Ovary (tissue), 9 donors: Measurements from ENCODE around the gene PANK1. TPM values are rescaled to one million over a fixed set of nuclear protein-coding genes. Genes with fewer than 3 reads are reported as not detected.

ENCODE experiments used
- DNase-seq, 5 donors: peaks; one replicate each; pipeline ENCODE4 v3.0.0-alpha.2; 2019 to 2020
- H3K27ac ChIP-seq, 2 donors: fragments of 200-600 bp; one replicate each; pipeline versions ENCODE4 v1.5.1 to v1.8.0; 2019 to 2022
- H3K27me3 ChIP-seq: fragments of 200-600 bp; one replicate; pipeline ENCODE4 v1.8.0; 2022
- H3K36me3 ChIP-seq: fragments of 200-600 bp; sonication (generic); one replicate; pipeline ENCODE4 v1.5.1; 2019
- H3K4me1 ChIP-seq: one replicate; pipeline ENCODE4 v1.8.1; 2013; ENCODE audit warnings: mild to moderate bottlenecking, moderate library complexity; ENCODE audit not compliant: insufficient read depth
- H3K4me3 ChIP-seq: fragments of 200-600 bp; sonication (generic); one replicate; pipeline ENCODE4 v1.5.1; 2017
- H3K9me3 ChIP-seq, 2 donors: fragments of 200-600 bp in 1 of 2; sonication (generic) in 1 of 2; one replicate each; pipeline versions ENCODE4 v1.5.1 to v1.8.1; 2013 to 2019; ENCODE audit warnings: mild to moderate bottlenecking in 1 of 2, moderate library complexity in 1 of 2
- EP300 ChIP-seq: sonication (generic); formaldehyde crosslinking; IDR thresholded peaks from one replicate; pipeline ENCODE4 v1.6.1; 2017; ENCODE audit warnings: antibody characterized with exemption
- POLR2A ChIP-seq: fragments of 450-650 bp; IDR thresholded peaks from one replicate; pipeline ENCODE4 v1.6.1; 2017; ENCODE audit warnings: antibody characterized with exemption, mild to moderate bottlenecking, moderate library complexity
- WGBS, 3 donors: extraction: QIAGEN DNeasy Blood & Tissue Kit in 1 of 3; methylation state at CpG; one replicate each; pipeline versions ENCODE4 v1.1.5 to v1.1.7; 2013 to 2017; 5-methylcytosine and 5-hydroxymethylcytosine counted together
- intact Hi-C, 4 donors: fragments of 100-400 bp; cut with DNase I; formaldehyde crosslinking; loops; one replicate each; pipeline versions ENCODE4 v1.11.0 to v1.15.1; 2022 to 2023
- polyA plus RNA-seq, 2 donors: library from polyadenylated mRNA; stranded (reverse); fragments of 200-250 nt in 1 of 2; fragments of 350-450 nt in 1 of 2; fragmentation: Illumina TruSeq in 1 of 2; extraction: RNeasy Lipid Tissue Mini Kit (QIAGEN cat#74804) in 1 of 2; gene quantifications; one replicate each; pipeline ENCODE4 v1.2.3, GENCODE V29; 2013 to 2014
- total RNA-seq, 7 donors: library from RNA; depleted of rRNA in 2 of 7; stranded (reverse); fragments of >200 nt in 2 of 7; fragmentation: NEBNext Ultra II Directional in 3 of 7; extraction: Animal tissue kit (Norgen Biotek cat#: 25700) in 3 of 7; gene quantifications; one replicate each; pipeline versions ENCODE4 v1.1.0 to v1.2.4, GENCODE V29; 2016 to 2023
- TF ChIP-seq, protein P1 (sequence below), 3 donors: fragments of 450-650 bp in 2 of 3; fragments of 200-600 bp in 1 of 3; IDR thresholded peaks; one replicate each; pipeline versions ENCODE4 v1.5.1 to v1.8.0; 2016 to 2022; ENCODE audit warnings: antibody characterized with exemption in 3 of 3, mild to moderate bottlenecking in 1 of 3
- donor health status: DM: no; HTN: no; CAD: no; lungs with moderate emphysema.
- donor health status: DM: no; HTN: no; CAD: no.
- donor health status: Bipolar disorder and iron deficiency.
- donor health status: DM: yes; HTN: yes; CAD: no.
- donor health status: DM: no; HTN: no; CAD: no.
- donor health status: DM: yes; HTN: yes; CAD: no.

Gene PANK1
- total and polyA plus RNA-seq, 9 donors = 1.7 to 6.2 (median 4.5) TPM

DNA sequence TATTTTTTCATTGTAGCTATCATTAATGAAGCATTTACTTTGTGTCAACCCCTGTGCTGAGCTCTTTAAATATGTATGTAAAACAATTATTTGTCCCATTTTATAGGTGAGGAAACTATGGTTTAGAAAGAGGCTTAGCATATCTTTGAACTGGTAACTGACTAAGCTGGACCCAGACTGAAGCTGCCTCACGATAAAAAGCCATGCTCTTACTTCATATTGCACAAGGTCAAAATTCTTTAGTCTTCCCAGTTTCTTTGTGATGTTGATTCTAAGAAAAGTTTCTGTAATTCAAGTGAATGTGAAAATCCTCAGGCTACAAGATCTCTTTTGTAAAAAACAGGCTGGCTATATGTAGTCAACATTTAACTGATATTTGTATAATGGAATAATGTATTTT lies 63.0 kb downstream of the PANK1 start:
- Histone ChIP-seq H3K27me3 (no peaks in the 10 kb centered on the region), H3K4me3 (no peak overlapping the region), H3K27ac (no peak overlapping the region), H3K36me3 (no peaks in the 10 kb centered on the region), H3K4me1 (no peaks in the 10 kb centered on the region), H3K9me3 (no peaks in the 10 kb centered on the region)
- intact Hi-C loops = no loop called here
- TF ChIP-seq POLR2A (no peak), EP300 (no peak)
- 79 to 81% (median 80%) methylated on average over 1 of the region's 1 CpG for WGBS, 3 donors
- no peak for DNase-seq

DNA sequence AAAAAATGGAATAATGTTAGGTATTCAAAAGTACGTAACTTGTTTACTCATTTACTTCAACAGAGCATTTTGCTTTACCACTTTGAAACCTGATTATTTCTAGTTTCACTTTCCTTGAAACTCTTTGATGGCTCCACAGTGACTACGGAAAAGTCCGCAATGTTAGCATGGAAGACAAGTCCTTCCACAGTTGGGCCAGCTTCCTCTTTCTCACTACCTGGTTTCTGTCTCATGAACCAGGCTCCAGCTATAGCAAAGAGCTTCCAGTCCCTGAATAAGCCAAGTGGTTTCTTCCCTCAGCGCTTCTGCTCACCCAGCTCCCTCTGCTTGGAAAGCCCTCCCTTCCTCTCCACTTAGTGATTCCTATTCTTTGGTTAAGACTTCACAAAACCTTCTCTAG lies 64.8 kb downstream of the PANK1 start:
- Histone ChIP-seq H3K27me3 (no peaks in the 10 kb centered on the region), H3K4me3 (no peak overlapping the region), H3K9me3 (no peaks in the 10 kb centered on the region), H3K27ac (no peak overlapping the region), H3K4me1 (no peaks in the 10 kb centered on the region), H3K36me3 (no peaks in the 10 kb centered on the region)
- WGBS, 3 donors = 90 to 95% (median 90%) methylated on average over 4 of the region's 4 CpGs
- no peak for DNase-seq
- intact Hi-C loops = no loop called here
- no peak for TF ChIP-seq POLR2A
- TF ChIP-seq EP300 = no peak
- TF ChIP-seq, protein P1, sequence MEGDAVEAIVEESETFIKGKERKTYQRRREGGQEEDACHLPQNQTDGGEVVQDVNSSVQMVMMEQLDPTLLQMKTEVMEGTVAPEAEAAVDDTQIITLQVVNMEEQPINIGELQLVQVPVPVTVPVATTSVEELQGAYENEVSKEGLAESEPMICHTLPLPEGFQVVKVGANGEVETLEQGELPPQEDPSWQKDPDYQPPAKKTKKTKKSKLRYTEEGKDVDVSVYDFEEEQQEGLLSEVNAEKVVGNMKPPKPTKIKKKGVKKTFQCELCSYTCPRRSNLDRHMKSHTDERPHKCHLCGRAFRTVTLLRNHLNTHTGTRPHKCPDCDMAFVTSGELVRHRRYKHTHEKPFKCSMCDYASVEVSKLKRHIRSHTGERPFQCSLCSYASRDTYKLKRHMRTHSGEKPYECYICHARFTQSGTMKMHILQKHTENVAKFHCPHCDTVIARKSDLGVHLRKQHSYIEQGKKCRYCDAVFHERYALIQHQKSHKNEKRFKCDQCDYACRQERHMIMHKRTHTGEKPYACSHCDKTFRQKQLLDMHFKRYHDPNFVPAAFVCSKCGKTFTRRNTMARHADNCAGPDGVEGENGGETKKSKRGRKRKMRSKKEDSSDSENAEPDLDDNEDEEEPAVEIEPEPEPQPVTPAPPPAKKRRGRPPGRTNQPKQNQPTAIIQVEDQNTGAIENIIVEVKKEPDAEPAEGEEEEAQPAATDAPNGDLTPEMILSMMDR (IDR thresholded peaks at IDR 0.05) = no peak

DNA sequence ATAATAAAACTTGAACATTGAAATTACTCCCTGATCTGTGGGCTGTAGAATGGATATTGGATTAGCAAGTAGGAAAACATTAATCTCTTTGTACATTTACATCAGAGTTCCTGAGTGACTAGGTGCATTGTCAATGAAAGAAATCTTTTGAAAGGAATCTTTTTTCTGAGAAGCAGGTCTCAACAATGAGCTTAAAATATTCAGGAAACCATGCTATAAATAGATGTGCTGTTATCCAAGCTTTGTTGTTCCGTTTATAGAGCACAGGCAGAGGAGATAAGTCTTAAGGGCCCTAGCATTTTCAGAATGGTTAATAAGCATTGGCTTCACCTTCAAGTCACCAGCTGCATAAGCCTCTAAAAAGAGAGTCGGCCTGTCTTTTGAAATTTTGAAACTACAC lies 68.3 kb downstream of the PANK1 start:
- Histone ChIP-seq H3K4me3 (no peak overlapping the region), H3K27ac (no peak overlapping the region), H3K36me3 (no peaks in the 10 kb centered on the region), H3K9me3 (no peaks in the 10 kb centered on the region), H3K4me1 (peaks cover 4% of the 10 kb centered on the region), H3K27me3 (no peaks in the 10 kb centered on the region)
- DNase-seq = no peak
- TF ChIP-seq POLR2A (no peak), EP300 (no peak)
- TF ChIP-seq, protein P1 (IDR thresholded peaks at IDR 0.05) = no peak
- WGBS, 3 donors = 80 to 92% (median 84%) methylated on average over 2 of the region's 2 CpGs
- intact Hi-C loops = no loop called here

DNA sequence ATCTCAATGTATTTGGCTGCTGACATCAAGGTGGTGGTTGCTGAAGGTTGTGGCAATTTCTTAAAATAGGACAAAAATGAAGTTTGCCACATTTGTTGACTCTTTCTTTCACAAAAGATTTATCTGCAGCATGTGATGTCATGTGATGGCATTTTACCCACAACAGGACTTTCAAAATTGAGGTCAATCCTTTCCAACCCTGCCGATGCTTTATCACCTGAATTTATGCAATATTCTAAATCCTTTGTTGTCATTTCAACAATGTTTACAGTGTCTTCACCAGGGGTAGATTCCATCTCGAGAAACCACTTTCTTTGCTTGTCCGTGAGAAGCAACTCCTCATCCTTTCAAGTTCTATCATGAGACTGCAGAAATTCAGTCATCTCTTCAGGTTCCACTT lies 69.0 kb downstream of the PANK1 start:
- TF ChIP-seq, protein P1 (IDR thresholded peaks at IDR 0.05) = no peak
- TF ChIP-seq EP300 (no peak), POLR2A (no peak)
- Histone ChIP-seq H3K9me3 (no peaks in the 10 kb centered on the region), H3K27me3 (no peaks in the 10 kb centered on the region), H3K4me1 (peaks cover 4% of the 10 kb centered on the region), H3K36me3 (no peaks in the 10 kb centered on the region), H3K27ac (no peak overlapping the region), H3K4me3 (no peak overlapping the region)
- DNase-seq = no peak
- intact Hi-C loops = no loop called here
- 91 to 93% (median 92%) methylated on average over 3 of the region's 3 CpGs for WGBS, 3 donors

DNA sequence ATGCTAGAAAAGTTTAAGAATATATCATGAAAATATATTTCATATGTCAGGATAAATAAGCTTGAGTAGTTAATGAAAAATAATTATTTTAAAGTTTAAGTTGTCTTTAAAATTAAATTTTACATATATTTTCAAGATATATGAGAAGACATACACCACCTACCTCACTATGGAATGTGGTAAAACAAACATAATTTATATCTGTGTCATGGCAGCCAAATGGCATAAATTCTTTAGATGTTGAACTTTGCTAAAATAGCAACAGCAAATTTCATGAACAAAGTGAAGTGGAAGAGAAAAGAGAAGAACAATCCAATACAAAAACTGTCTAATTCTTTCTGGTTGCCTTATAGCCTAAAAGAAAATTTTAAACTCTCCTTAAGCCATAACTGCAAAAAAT lies 70.0 kb downstream of the PANK1 start:
- no peak overlapping the region for H3K27ac ChIP-seq

More for the DNA sequence above, 70.0 kb downstream of the PANK1 start:
- DNase-seq = no peak
- H3K36me3 ChIP-seq = no peaks in the 10 kb centered on the region
- H3K4me3 ChIP-seq = no peak overlapping the region
- intact Hi-C loops = no loop called here
- H3K4me1 ChIP-seq = peaks cover 4% of the 10 kb centered on the region
- H3K27me3 ChIP-seq = no peaks in the 10 kb centered on the region
- no peaks in the 10 kb centered on the region for H3K9me3 ChIP-seq
- TF ChIP-seq, protein P1 (IDR thresholded peaks at IDR 0.05) = no peak
- TF ChIP-seq EP300 = no peak
- TF ChIP-seq POLR2A = no peak
